HG02798 (cell line): Measurements from ENCODE around the gene LONP2.
"Not testable (repeated sequence)": the region's sequence is repeated elsewhere in the genome, so short reads cannot be mapped to it uniquely, and the experiment has no call there.

ENCODE experiments used
- ATAC-seq: cut with Tn5 transposase; IDR thresholded peaks from one replicate; pipeline ENCODE4 v1.9.1; 2021; ENCODE audit warnings: mild to moderate bottlenecking; ENCODE audit not compliant: unreplicated experiment, poor library complexity

LONP2 gene

GRCh38 chr16:48326915-48327314 is 82.8 kb downstream of the LONP2 start:
- ATAC-seq, result no peak

- ATAC-seq, result no peak
These were observed 85.0 kb downstream of the LONP2 start for GRCh38 chr16:48329138-48329537.

GRCh38 chr16:48330189-48330840 is 86.2 kb downstream of the LONP2 start:
- no peak for ATAC-seq

GRCh38 chr16:48330841-48331192 is 86.7 kb downstream of the LONP2 start:
- ATAC-seq, result no peak

- no peak for ATAC-seq
These were observed 88.9 kb downstream of the LONP2 start for GRCh38 chr16:48332978-48333377.

GRCh38 chr16:48334325-48334724 is 90.2 kb downstream of the LONP2 start:
- no peak for ATAC-seq

GRCh38 chr16:48335961-48336360 is 91.9 kb downstream of the LONP2 start:
- no peak for ATAC-seq

- ATAC-seq, result no peak
These were observed 96.0 kb downstream of the LONP2 start for GRCh38 chr16:48340054-48340453.

DNA sequence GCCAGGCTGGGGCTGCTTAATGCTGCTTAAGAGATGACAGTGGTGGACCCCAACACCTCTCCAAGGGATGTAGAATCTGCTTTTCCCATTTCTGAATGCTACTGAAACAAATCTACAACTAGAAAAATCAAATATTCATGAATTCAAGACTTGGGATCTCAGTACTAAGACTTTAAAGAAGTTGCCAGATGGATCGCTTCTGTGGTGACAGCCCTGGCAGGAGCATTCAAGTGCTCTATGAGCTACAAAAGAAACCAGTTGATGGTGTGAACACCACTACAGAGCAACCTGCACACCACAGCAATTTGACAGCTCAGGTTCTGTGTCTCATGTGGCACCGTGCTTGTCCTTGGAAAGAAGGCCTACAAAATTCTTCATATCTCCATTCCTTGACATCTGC is 98.5 kb downstream of the LONP2 start:
- ATAC-seq, result no peak

DNA sequence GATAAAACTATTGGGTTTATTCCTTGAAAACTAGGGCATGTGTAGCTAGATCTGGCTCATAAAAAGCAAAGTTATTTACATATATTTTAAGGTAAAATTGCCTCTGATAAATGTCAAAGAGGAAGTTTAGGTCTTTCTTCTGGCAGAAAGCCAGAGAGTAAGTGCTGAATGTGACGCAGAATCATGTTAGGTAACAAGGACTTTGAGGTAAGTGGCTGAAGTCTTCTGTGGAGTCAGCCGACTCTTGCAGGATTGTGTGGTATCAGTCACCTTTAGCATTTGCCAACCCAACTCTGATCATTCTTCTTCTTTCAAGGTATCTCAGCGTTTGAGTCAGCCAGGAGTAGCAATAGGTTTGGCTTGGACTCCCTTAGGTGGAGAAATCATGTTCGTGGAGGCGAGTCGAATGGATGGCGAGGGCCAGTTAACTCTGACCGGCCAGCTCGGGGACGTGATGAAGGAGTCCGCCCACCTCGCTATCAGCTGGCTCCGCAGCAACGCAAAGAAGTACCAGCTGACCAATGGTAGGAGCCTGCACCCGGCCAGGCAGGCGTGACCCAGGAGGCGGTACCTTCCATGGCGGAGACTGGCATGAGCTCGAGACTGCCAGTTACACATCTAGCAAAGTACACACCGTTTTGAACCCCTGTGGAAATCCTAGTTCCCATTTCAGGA is 103.2 kb downstream of the LONP2 start:
- ATAC-seq, result no peak

DNA sequence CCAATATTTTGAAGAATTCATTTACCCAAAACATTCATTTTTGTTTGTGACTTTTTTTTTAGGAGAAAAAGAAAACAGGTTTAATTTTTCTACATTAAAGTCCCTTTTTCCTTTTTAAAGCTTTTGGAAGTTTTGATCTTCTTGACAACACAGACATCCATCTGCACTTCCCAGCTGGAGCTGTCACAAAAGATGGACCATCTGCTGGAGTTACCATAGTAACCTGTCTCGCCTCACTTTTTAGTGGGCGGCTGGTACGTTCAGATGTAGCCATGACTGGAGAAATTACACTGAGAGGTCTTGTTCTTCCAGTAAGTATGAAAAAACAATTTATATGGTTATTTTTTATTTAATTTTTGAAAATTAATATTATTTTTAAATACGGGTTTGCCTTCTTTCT is 103.9 kb downstream of the LONP2 start:
- no peak for ATAC-seq

GRCh38 chr16:48350736-48351135 is 106.6 kb downstream of the LONP2 start:
- ATAC-seq, result no peak

GRCh38 chr16:48352648-48353390 is 108.7 kb downstream of the LONP2 start:
- ATAC-seq, result no peak

GRCh38 chr16:48353565-48354163 is 109.6 kb downstream of the LONP2 start:
- peak; percentile 81 for ATAC-seq

- ATAC-seq, result not testable (repeated sequence)
These were observed 110.3 kb downstream of the LONP2 start for GRCh38 chr16:48354385-48354784.

- ATAC-seq, result no peak
These were observed 111.1 kb downstream of the LONP2 start for GRCh38 chr16:48354877-48355855.

DNA sequence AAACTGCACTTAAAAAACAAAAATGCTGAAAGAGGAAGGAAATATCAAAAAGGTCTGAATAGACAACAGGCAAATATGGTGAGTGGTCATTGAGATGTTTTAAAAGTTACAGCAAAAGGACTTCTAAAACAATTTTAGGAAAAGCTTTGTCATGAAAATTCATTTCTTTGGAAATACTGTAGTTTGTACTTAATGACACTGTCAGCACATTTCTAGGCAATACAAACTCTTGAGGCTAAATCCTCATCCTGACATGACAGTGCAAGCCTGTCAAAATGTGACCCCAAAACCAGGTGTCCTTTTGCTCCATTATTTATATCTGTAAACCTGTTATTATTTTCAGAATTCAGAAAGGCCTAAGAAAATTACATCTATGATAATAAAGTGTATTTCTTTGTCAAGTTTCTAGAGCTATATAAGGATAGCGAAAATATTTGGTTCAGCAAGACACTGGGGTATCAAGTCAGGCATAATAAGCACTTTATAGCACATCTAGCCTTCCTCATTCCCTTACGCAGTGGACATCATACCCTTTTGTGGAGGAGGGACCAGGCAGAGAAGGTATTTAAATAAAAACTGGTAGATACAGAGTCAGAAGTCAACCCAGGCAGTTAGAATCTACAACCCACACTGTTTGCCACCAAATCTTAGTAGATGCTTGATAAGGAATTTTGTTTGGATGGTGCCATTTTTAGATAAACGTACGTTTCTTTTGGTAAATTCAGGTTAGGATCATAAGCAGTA is 112.7 kb downstream of the LONP2 start:
- no peak for ATAC-seq

GRCh38 chr16:48358419-48358818 is 114.3 kb downstream of the LONP2 start:
- ATAC-seq, result no peak

GRCh38 chr16:48359983-48360382 is 115.9 kb downstream of the LONP2 start:
- ATAC-seq, result no peak
